HepG2 (cell line): ENCODE data around the gene TIMM23. TPM values are rescaled to one million over a fixed set of nuclear protein-coding genes. Genes with fewer than 3 reads are reported as not detected.

Experiments
- AHDC1 ChIP-seq: sonication (generic); formaldehyde crosslinking; IDR thresholded peaks from 2 replicates; pipeline ENCODE4 v1.5.1; 2020; ENCODE audit warnings: mild to moderate bottlenecking, missing genetic modification reagents, borderline replicate concordance
- FOXJ3 ChIP-seq: sonication (generic); formaldehyde crosslinking; IDR thresholded peaks from 2 replicates; pipeline ENCODE4 v1.4.0; 2020; ENCODE audit warnings: missing genetic modification reagents, mild to moderate bottlenecking, borderline replicate concordance
- LRRFIP1 ChIP-seq: sonication (generic); formaldehyde crosslinking; conservative IDR thresholded peaks from 2 replicates; pipeline ENCODE4 v1.4.0; 2020; ENCODE audit warnings: missing genetic modification reagents
- NBN ChIP-seq: fragments of 450-650 bp; conservative IDR thresholded peaks from 2 replicates; pipeline ENCODE4 v1.6.1; 2017
- NFATC3 ChIP-seq: sonication (generic); formaldehyde crosslinking; IDR thresholded peaks from 2 replicates; pipeline ENCODE4 v1.5.1; 2020; ENCODE audit warnings: mild to moderate bottlenecking, missing genetic modification reagents
- ZNF280D ChIP-seq: sonication (generic); formaldehyde crosslinking; IDR thresholded peaks from 2 replicates; pipeline ENCODE4 v1.5.1; 2020; ENCODE audit warnings: mild to moderate bottlenecking, missing genetic modification reagents
- ZNF761 ChIP-seq: sonication (generic); formaldehyde crosslinking; conservative IDR thresholded peaks from 2 replicates; pipeline ENCODE4 v1.4.0; 2020; ENCODE audit warnings: mild to moderate bottlenecking, missing genetic modification reagents
- ZNF878 ChIP-seq: sonication (generic); formaldehyde crosslinking; IDR thresholded peaks from 2 replicates; pipeline ENCODE4 v1.8.1; 2023; ENCODE audit warnings: mild to moderate bottlenecking, missing genetic modification reagents, moderate library complexity
- polyA plus RNA-seq, 8 experiments: library from polyadenylated mRNA; depleted of rRNA in 3 of 8; stranded (reverse) in 7 of 8; unstranded in 1 of 8; fragments of >200 nt; fragmentation: Illumina TruSeq in 4 of 8; extraction: Trizol in 4 of 8; gene quantifications; 2 replicates each; pipeline versions ENCODE4 v1.2.1 to v1.2.3, GENCODE V29; 2011 to 2016; ENCODE audit warnings: low read depth in 4 of 8, missing spikeins in 1 of 8, mixed read lengths in 1 of 8; ENCODE audit not compliant: insufficient read depth in 1 of 8
- total RNA-seq, 5 experiments: library from RNA; depleted of rRNA; stranded (reverse); fragments of >200 nt; fragmentation: Illumina TruSeq; extraction: Trizol; gene quantifications; 2 replicates each; pipeline ENCODE4 v1.2.3, GENCODE V29; 2016; ENCODE audit warnings: low read depth in 1 of 5

The TIMM23 gene
- total and polyA plus RNA-seq, 2 of the 13 experiments (the other 11 are each of a cell fraction or from before 2014, with no cell fraction given): 80.2 to 98.6 TPM

- TF ChIP-seq LRRFIP1 (CRISPR knock-in tag) (0 out of 2 replicates have a peak, but pooled peaks have one; percentile 16), ZNF280D (peak; percentile 89), ZNF761 (CRISPR knock-in tag) (no peak), NFATC3 (CRISPR knock-in tag) (no peak), ZNF878 (peak; percentile 53), FOXJ3 (CRISPR knock-in tag) (peak; percentile 91; the same call in 1 of the 2 replicates), AHDC1 (CRISPR knock-in tag) (peak; percentile 81; the same call in 1 of the 2 replicates), NBN (no peak)
These were observed 59.6 kb downstream of the TIMM23 start (continued) for GRCh38 chr10:46031648-46032532.
